GM21390 (cell line): Measurements from ENCODE around the gene PPFIBP1.
"Not testable (repeated sequence)": the region's sequence is repeated elsewhere in the genome, so short reads cannot be mapped to it uniquely, and the experiment has no call there.

ENCODE experiments used
- ATAC-seq: cut with Tn5 transposase; IDR thresholded peaks from one replicate; pipeline ENCODE4 v1.9.1; 2021; ENCODE audit not compliant: unreplicated experiment

The PPFIBP1 gene

GRCh38 chr12:27564612-27565213 lies 40.7 kb downstream of the PPFIBP1 start:
- no peak for ATAC-seq

- ATAC-seq, result no peak
These were observed 42.2 kb downstream of the PPFIBP1 start for GRCh38 chr12:27566159-27566558.

GRCh38 chr12:27566626-27567025 lies 42.6 kb downstream of the PPFIBP1 start:
- ATAC-seq, result no peak

- ATAC-seq, result no peak
These were observed 47.5 kb downstream of the PPFIBP1 start for GRCh38 chr12:27571463-27571862.

GRCh38 chr12:27572486-27573255 lies 48.7 kb downstream of the PPFIBP1 start:
- no peak for ATAC-seq

GRCh38 chr12:27573972-27574371 lies 50.0 kb downstream of the PPFIBP1 start:
- ATAC-seq, result no peak

GRCh38 chr12:27575090-27575761 lies 51.2 kb downstream of the PPFIBP1 start:
- ATAC-seq, result no peak

- no peak for ATAC-seq
These were observed 51.7 kb downstream of the PPFIBP1 start for GRCh38 chr12:27575762-27576118.

- no peak for ATAC-seq
These were observed 52.8 kb downstream of the PPFIBP1 start for GRCh38 chr12:27576667-27577347.

GRCh38 chr12:27577688-27578087 lies 53.7 kb downstream of the PPFIBP1 start:
- no peak for ATAC-seq

- ATAC-seq, result no peak
These were observed 54.8 kb downstream of the PPFIBP1 start for GRCh38 chr12:27578689-27579372.

GRCh38 chr12:27580561-27581330 lies 56.7 kb downstream of the PPFIBP1 start:
- no peak for ATAC-seq

GRCh38 chr12:27581331-27581671 lies 57.3 kb downstream of the PPFIBP1 start:
- not testable (repeated sequence) for ATAC-seq

GRCh38 chr12:27581833-27582232 lies 57.8 kb downstream of the PPFIBP1 start:
- ATAC-seq, result not testable (repeated sequence)

- ATAC-seq, result not testable (repeated sequence)
These were observed 58.4 kb downstream of the PPFIBP1 start for GRCh38 chr12:27582445-27582844.

- ATAC-seq, result no peak
These were observed 59.2 kb downstream of the PPFIBP1 start for GRCh38 chr12:27583057-27583797.

GRCh38 chr12:27583981-27584380 lies 60.0 kb downstream of the PPFIBP1 start:
- no peak for ATAC-seq

GRCh38 chr12:27585739-27586265 lies 61.8 kb downstream of the PPFIBP1 start:
- no peak for ATAC-seq

GRCh38 chr12:27588075-27588730 lies 64.2 kb downstream of the PPFIBP1 start:
- peak; percentile 54 for ATAC-seq
